H1 (cell line): ENCODE measurements around the gene NTRK1. TPM values are rescaled to one million over a fixed set of nuclear protein-coding genes. Genes with fewer than 3 reads are reported as not detected.

ENCODE experiments used
- CTCF ChIA-PET: fragments of 300-600 bp; sonication (Branson Sonifier 250); formaldehyde crosslinking; loops from one replicate; lab custom pipeline; 2021; ENCODE audit not compliant: partially characterized antibody; lab: Charles Lee
- POLR2A ChIA-PET: fragments of 300-600 bp; sonication (Branson Sonifier 250); formaldehyde crosslinking; loops from one replicate; lab custom pipeline; 2021; ENCODE audit warnings: inconsistent platforms; ENCODE audit not compliant: partially characterized antibody; lab: Charles Lee
- DNase-seq, 2 experiments: peaks; one replicate each; pipeline versions ENCODE4 v3.0.0 to v3.0.0-alpha.2; 2010 to 2022; ENCODE audit warnings: low spot score in 2 of 2, low read depth in 1 of 2, mixed read lengths in 1 of 2
- FAIRE-seq: peaks from 2 replicates; lab custom pipeline; 2011; peaks lifted over from hg19 to GRCh38; lab: Jason Lieb, UNC
- H2AFZ ChIP-seq: 2 replicates; pipeline ENCODE4 v1.8.1; 2012; ENCODE audit warnings: low read length, inconsistent platforms
- H2AK5ac ChIP-seq: 2 replicates; pipeline ENCODE4 v1.6.1; 2013; ENCODE audit warnings: low read depth, low read length
- H2BK120ac ChIP-seq: replicated peaks from 2 replicates; pipeline ENCODE3; 2013; ENCODE audit warnings: low read depth, low read length, inconsistent platforms
- H2BK12ac ChIP-seq: 2 replicates; pipeline ENCODE4 v1.6.1; 2013; ENCODE audit warnings: low read depth, low read length
- H2BK15ac ChIP-seq: 2 replicates; pipeline ENCODE4 v1.6.1; 2013; ENCODE audit warnings: low read length
- H2BK20ac ChIP-seq: 2 replicates; pipeline ENCODE4 v1.6.1; 2013; ENCODE audit warnings: low read length
- H2BK5ac ChIP-seq: 2 replicates; pipeline ENCODE4 v1.6.1; 2013; ENCODE audit warnings: low read depth, low read length
- H3K14ac ChIP-seq: 2 replicates; pipeline ENCODE4 v1.6.1; 2013; ENCODE audit warnings: inconsistent platforms; ENCODE audit not compliant: insufficient read length
- H3K18ac ChIP-seq: 2 replicates; pipeline ENCODE4 v1.6.1; 2013; ENCODE audit warnings: low read length; ENCODE audit errors: extremely low read depth
- H3K23ac ChIP-seq: 2 replicates; pipeline ENCODE4 v1.6.1; 2013; ENCODE audit warnings: inconsistent platforms; ENCODE audit not compliant: insufficient read length
- H3K23me2 ChIP-seq: 2 replicates; pipeline ENCODE4 v1.6.1; 2013; ENCODE audit warnings: low read depth, low read length
- H3K27ac ChIP-seq: 2 replicates; pipeline ENCODE4 v1.6.1; 2011; ENCODE audit warnings: low read depth, low read length, inconsistent platforms
- H3K27me3 ChIP-seq, 4 experiments: replicated peaks in 1 of 4; 1 replicate in 1 of 4; 2 replicates in 3 of 4; pipeline versions ENCODE4 v1.6.1 to v1.8.1; 2011 to 2013; ENCODE audit warnings: low read length in 3 of 4, mild to moderate bottlenecking in 3 of 4, inconsistent platforms in 2 of 4, mixed read lengths in 2 of 4, moderate library complexity in 1 of 4; ENCODE audit not compliant: control insufficient read depth in 3 of 4, insufficient read depth in 3 of 4; ENCODE audit errors: extremely low read depth in 1 of 4
- H3K36me3 ChIP-seq, 4 experiments: 2 replicates each; pipeline versions ENCODE4 v1.6.1 to v1.8.1; 2011 to 2013; ENCODE audit warnings: mild to moderate bottlenecking in 4 of 4, low read length in 3 of 4, moderate library complexity in 2 of 4, control low read depth in 1 of 4, inconsistent platforms in 1 of 4; ENCODE audit not compliant: insufficient read depth in 4 of 4, control insufficient read depth in 2 of 4
- H3K4ac ChIP-seq: replicated peaks from 2 replicates; pipeline ENCODE3; 2013; ENCODE audit warnings: low read length, low read depth, mixed read lengths, inconsistent platforms; ENCODE audit not compliant: insufficient read length
- H3K4me1 ChIP-seq, 4 experiments: replicated peaks in 1 of 4; 1 replicate in 1 of 4; 2 replicates in 3 of 4; pipeline versions ENCODE4 v1.6.1 to v1.8.1; 2011 to 2013; ENCODE audit warnings: low read length in 3 of 4, inconsistent platforms in 2 of 4, mixed read lengths in 1 of 4; ENCODE audit not compliant: insufficient read depth in 4 of 4, control insufficient read depth in 3 of 4
- H3K4me2 ChIP-seq, 2 experiments: 2 replicates each; pipeline versions ENCODE4 v1.6.1 to v1.8.1; 2011 to 2013; ENCODE audit warnings: low read depth in 2 of 2, low read length in 2 of 2, control low read depth in 1 of 2, inconsistent platforms in 1 of 2, mild to moderate bottlenecking in 1 of 2; ENCODE audit not compliant: insufficient read depth in 1 of 2
- H3K4me3 ChIP-seq, 4 experiments: fragments of 200-600, 300-600 bp in 1 of 4; sonication (generic), shearing (Covaris generic), sonication (Bioruptor Twin) in 1 of 4; 2 replicates each; pipeline versions ENCODE4 v1.5.1 to v1.8.1; 2011 to 2016; ENCODE audit warnings: low read length in 4 of 4, low read depth in 3 of 4, control low read depth in 2 of 4, inconsistent platforms in 2 of 4, mild to moderate bottlenecking in 2 of 4, mixed read lengths in 1 of 4, moderate library complexity in 1 of 4; ENCODE audit not compliant: insufficient read depth in 2 of 4; ENCODE audit errors: extremely low read depth in 1 of 4
- H3K56ac ChIP-seq: replicated peaks from 2 replicates; pipeline ENCODE3; 2013; ENCODE audit warnings: low read depth, mild to moderate bottlenecking, mixed read lengths, low read length, inconsistent platforms; ENCODE audit not compliant: insufficient read length
- H3K79me1 ChIP-seq: 2 replicates; pipeline ENCODE4 v1.6.1; 2013; ENCODE audit warnings: low read depth, low read length, control low read depth
- H3K79me2 ChIP-seq, 2 experiments: 2 replicates each; pipeline versions ENCODE4 v1.6.1 to v1.8.1; 2012 to 2013; ENCODE audit warnings: low read length in 2 of 2, mild to moderate bottlenecking in 2 of 2, inconsistent platforms in 1 of 2; ENCODE audit not compliant: insufficient read depth in 2 of 2, control insufficient read depth in 1 of 2
- H3K9ac ChIP-seq, 4 experiments: replicated peaks in 1 of 4; 1 replicate in 1 of 4; 2 replicates in 3 of 4; pipeline versions ENCODE4 v1.6.1 to v1.8.1; 2011 to 2013; ENCODE audit warnings: low read depth in 3 of 4, low read length in 3 of 4, control low read depth in 2 of 4, mild to moderate bottlenecking in 2 of 4, moderate library complexity in 2 of 4, inconsistent platforms in 1 of 4; ENCODE audit errors: extremely low read depth in 1 of 4
- H3K9me3 ChIP-seq, 2 experiments: 2 replicates each; pipeline versions ENCODE4 v1.6.1 to v1.8.1; 2012 to 2013; ENCODE audit warnings: mild to moderate bottlenecking in 2 of 2, moderate library complexity in 2 of 2, control low read depth in 1 of 2, inconsistent platforms in 1 of 2, low read depth in 1 of 2, low read length in 1 of 2, mixed read lengths in 1 of 2; ENCODE audit not compliant: insufficient read depth in 2 of 2
- H4K20me1 ChIP-seq, 2 experiments: replicated peaks in 1 of 2; 2 replicates each; pipeline versions ENCODE3 to v1.8.1; 2011 to 2013; ENCODE audit warnings: inconsistent platforms in 2 of 2, low read length in 2 of 2, mild to moderate bottlenecking in 1 of 2; ENCODE audit not compliant: insufficient read depth in 2 of 2, control insufficient read depth in 1 of 2
- H4K5ac ChIP-seq: 2 replicates; pipeline ENCODE4 v1.6.1; 2013; ENCODE audit warnings: low read length, low read depth, mixed read lengths, inconsistent platforms; ENCODE audit not compliant: insufficient read length
- H4K8ac ChIP-seq: 2 replicates; pipeline ENCODE4 v1.8.0; 2013; ENCODE audit warnings: mild to moderate bottlenecking, moderate library complexity, low read length, inconsistent platforms; ENCODE audit not compliant: insufficient read depth; ENCODE audit errors: extremely low read depth
- H4K91ac ChIP-seq: replicated peaks from 2 replicates; pipeline ENCODE3; 2013; ENCODE audit warnings: low read length, mixed read lengths, inconsistent platforms; ENCODE audit not compliant: insufficient read length
- ASH2L ChIP-seq: fragments of 200-600, 300-600 bp; sonication (generic); IDR thresholded peaks from one replicate; pipeline ENCODE4 v1.7.1; 2017; ENCODE audit warnings: low read length
- BACH1 ChIP-seq: IDR thresholded peaks from 2 replicates; pipeline ENCODE4 v1.6.1; 2012; ENCODE audit warnings: low read length, improper control_type of control experiment
- GABPA ChIP-seq: IDR thresholded peaks from 2 replicates; pipeline ENCODE4 v1.6.1; 2011; ENCODE audit warnings: mild to moderate bottlenecking, low read length, moderate library complexity, borderline replicate concordance; ENCODE audit not compliant: insufficient read depth
- KDM4A ChIP-seq: IDR thresholded peaks from one replicate; pipeline ENCODE4 v1.7.1; 2012; ENCODE audit warnings: low read depth, mild to moderate bottlenecking, moderate library complexity, low read length, inconsistent platforms; ENCODE audit not compliant: severe bottlenecking
- RAD21 ChIP-seq, 2 experiments: IDR thresholded peaks in 1 of 2; conservative IDR thresholded peaks in 1 of 2; 2 replicates each; pipeline ENCODE4 v1.6.1; 2011; ENCODE audit warnings: low read depth in 2 of 2, low read length in 2 of 2, improper control_type of control experiment in 1 of 2, inconsistent platforms in 1 of 2, mild to moderate bottlenecking in 1 of 2, moderate library complexity in 1 of 2
- RNF2 ChIP-seq: fragments of 200-900, 300-1000 bp; sonication (generic); IDR thresholded peaks from 2 replicates; pipeline ENCODE4 v1.7.1; 2016; ENCODE audit warnings: borderline replicate concordance, low read depth, mild to moderate bottlenecking, antibody characterized with exemption, low read length; ENCODE audit not compliant: poor library complexity, severe bottlenecking; ENCODE audit errors: missing control alignments
- SIX5 ChIP-seq: IDR thresholded peaks from 2 replicates; pipeline ENCODE4 v1.6.1; 2011; ENCODE audit warnings: mild to moderate bottlenecking, low read depth, low read length
- SRF ChIP-seq: IDR thresholded peaks from 2 replicates; pipeline ENCODE4 v1.6.1; 2011; ENCODE audit warnings: mild to moderate bottlenecking, low read depth, low read length, moderate library complexity
- TBP ChIP-seq: IDR thresholded peaks from 2 replicates; pipeline ENCODE4 v1.6.1; 2011; ENCODE audit warnings: low read depth, low read length, improper control_type of control experiment
- WGBS, 2 experiments: shearing (Covaris generic) in 1 of 2; methylation state at CpG; one replicate each; pipeline versions ENCODE4 v1.1.6 to v1.1.7; 2013 to 2015; ENCODE audit warnings: low lambda C conversion rate in 2 of 2, mixed read lengths in 2 of 2, inconsistent platforms in 1 of 2, low coverage in 1 of 2, missing lambda C conversion rate in 1 of 2; ENCODE audit not compliant: insufficient replicate concordance in 2 of 2, insufficient coverage in 1 of 2, insufficient read length in 1 of 2; ENCODE audit errors: extremely low coverage in 1 of 2, missing lambda C conversion rate in 1 of 2; 5-methylcytosine and 5-hydroxymethylcytosine counted together
- polyA plus RNA-seq, 7 experiments: library from polyadenylated mRNA; depleted of rRNA in 3 of 7; stranded (reverse) in 5 of 7; unstranded in 2 of 7; fragments of >200 nt in 5 of 7; fragments of 200-250 nt in 2 of 7; gene quantifications; 1 replicate in 5 of 7; 2 replicates in 1 of 7; 4 replicates in 1 of 7; pipeline versions ENCODE4 v1.2.1 to v1.2.3, GENCODE V29; 2011 to 2013; ENCODE audit warnings: missing spikeins in 2 of 7, mixed read lengths in 2 of 7
- total RNA-seq: library from RNA; stranded (reverse); fragmentation: NEBNext Ultra II Directional; extraction: Animal tissue kit (Norgen Biotek cat#: 25700); gene quantifications from 2 replicates; pipeline ENCODE4 v1.2.1, GENCODE V29; 2021
- TF ChIP-seq, protein P1 (sequence below): IDR thresholded peaks from 2 replicates; pipeline ENCODE4 v1.6.1; 2012; ENCODE audit warnings: inconsistent platforms
- TF ChIP-seq, protein P2 (sequence below): IDR thresholded peaks from 2 replicates; pipeline ENCODE4 v1.6.1; 2012; ENCODE audit warnings: inconsistent platforms

The NTRK1 gene
- total and polyA plus RNA-seq, 2 of the 8 experiments (the other 6 are each of a cell fraction or from before 2014, with no cell fraction given): 0.12 to 0.24 TPM

GRCh38 chr1:156876281-156876680 is 15.6 kb downstream of the NTRK1 start:
- 26% methylated on average over 18 of the region's 21 CpGs; no CpG with 5 or more reads in 1 of the 2 experiments for WGBS, 2 experiments
- TF ChIP-seq SRF (no peak), TBP (peak; percentile 50; the same call in 1 of the 2 replicates), ASH2L (peak; percentile 32), GABPA (peak; percentile 35; the same call in 1 of the 2 replicates), RNF2 (no peak), SIX5 (no peak), BACH1 (no peak), KDM4A (no peak), RAD21 (IDR thresholded peaks at IDR 0.05 in 1 of 2, conservative IDR thresholded peaks at IDR 0.05 in 1 of 2; ENCODE audit: low read depth in 2 of 2, low read length in 2 of 2) (peak; percentile 21 to 39; a peak in 2 of 4 replicates)
- TF ChIP-seq, protein P1, sequence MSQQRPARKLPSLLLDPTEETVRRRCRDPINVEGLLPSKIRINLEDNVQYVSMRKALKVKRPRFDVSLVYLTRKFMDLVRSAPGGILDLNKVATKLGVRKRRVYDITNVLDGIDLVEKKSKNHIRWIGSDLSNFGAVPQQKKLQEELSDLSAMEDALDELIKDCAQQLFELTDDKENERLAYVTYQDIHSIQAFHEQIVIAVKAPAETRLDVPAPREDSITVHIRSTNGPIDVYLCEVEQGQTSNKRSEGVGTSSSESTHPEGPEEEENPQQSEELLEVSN: peak; percentile 90
- TF ChIP-seq, protein P2, sequence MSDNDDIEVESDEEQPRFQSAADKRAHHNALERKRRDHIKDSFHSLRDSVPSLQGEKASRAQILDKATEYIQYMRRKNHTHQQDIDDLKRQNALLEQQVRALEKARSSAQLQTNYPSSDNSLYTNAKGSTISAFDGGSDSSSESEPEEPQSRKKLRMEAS: peak; percentile 98

More at GRCh38 chr1:156876281-156876680, 15.6 kb downstream of the NTRK1 start:
- Histone ChIP-seq H3K4me2 (peak overlapping the region; percentile 9 to 55; a peak in 3 of 4 replicates), H3K4me3 (no peak overlapping the region), H3K36me3 (no peaks in the 10 kb centered on the region), H3K23ac (no peak overlapping the region), H4K91ac (no peak overlapping the region), H2AK5ac (no peak overlapping the region), H3K4ac (no peak overlapping the region), H3K79me1 (no peaks in the 10 kb centered on the region), H3K23me2 (no peaks in the 10 kb centered on the region; the same call in 1 of the 2 replicates), H2BK15ac (no peak overlapping the region), H3K27ac (no peak overlapping the region), H3K9ac (no peak overlapping the region), H3K56ac (no peak overlapping the region), H2BK120ac (no peak overlapping the region), H4K8ac (no peak overlapping the region), H2BK12ac (peak overlapping the region; percentile 84; the same call in 1 of the 2 replicates), H3K18ac (no peak overlapping the region), H3K9me3 (no peaks in the 10 kb centered on the region), H2AFZ (no peak overlapping the region), H4K20me1 (peaks cover 0 to 3% of the 10 kb centered on the region in 2 experiments), H2BK5ac (0 out of 2 replicates have a peak overlapping the region, but pooled peaks have one; percentile 30), H4K5ac (no peak overlapping the region), H2BK20ac (no peak overlapping the region), H3K4me1 (peaks cover 0 to 4% (median 1%) of the 10 kb centered on the region in 4 experiments; a peak in 4 of 7 replicates), H3K14ac (no peak overlapping the region), H3K79me2 (no peaks in the 10 kb centered on the region), H3K27me3 (peaks cover 0 to 41% (median 17%) of the 10 kb centered on the region in 4 experiments; a peak in 6 of 7 replicates)
- ChIA-PET POLR2A (interaction anchor here (0.9 to 2.1 kb wide), 6 partner anchors 9 to 75 kb away, joined by 3 to 7 read pairs (median 3); partner anchors contain the start of gene NTRK1), CTCF (interaction anchor here (0.7 to 31.4 kb wide), 23 partner anchors 13 to 259 kb away, joined by 3 to 719 read pairs (median 5); partner anchors contain the start of genes INSRR, ISG20L2, METTL25B and NTRK1)
- DNase-seq (peak; percentile 46 to 78), FAIRE-seq (no peak)
